Loucy (cell line): ENCODE data around the gene EXOC7.
A peak's percentile ranks its signal among the peaks of the same experiment; 100 is the strongest.

ENCODE experiments used
- H2AFZ ChIP-seq: fragments of 200-600 bp; sonication (generic); 2 replicates; pipeline ENCODE4 v1.6.0; 2016; ENCODE audit warnings: antibody characterized with exemption, mild to moderate bottlenecking, low read length, moderate library complexity
- H3F3A ChIP-seq: fragments of 200-600 bp; 2 replicates; pipeline ENCODE4 v1.6.0; 2016; ENCODE audit warnings: antibody characterized with exemption, low read depth, mild to moderate bottlenecking
- H3K27me3 ChIP-seq: fragments of 200-600 bp; sonication (generic); 2 replicates; pipeline ENCODE4 v1.6.1; 2014; ENCODE audit warnings: low read length, mild to moderate bottlenecking; ENCODE audit not compliant: insufficient read depth, poor library complexity, severe bottlenecking
- H3K36me3 ChIP-seq: fragments of 200-600 bp; sonication (generic); 2 replicates; pipeline ENCODE4 v1.6.1; 2016; ENCODE audit warnings: low read length; ENCODE audit not compliant: insufficient read depth
- H3K4me1 ChIP-seq: fragments of 200-600 bp; sonication (generic); 2 replicates; pipeline ENCODE4 v1.5.1; 2014; ENCODE audit warnings: low read length, mild to moderate bottlenecking; ENCODE audit not compliant: insufficient read depth, poor library complexity, severe bottlenecking
- H3K4me2 ChIP-seq: fragments of 200-600 bp; sonication (generic); 2 replicates; pipeline ENCODE4 v1.6.0; 2014; ENCODE audit warnings: antibody characterized with exemption, low read length, low read depth, mild to moderate bottlenecking; ENCODE audit not compliant: poor library complexity, severe bottlenecking
- H3K4me3 ChIP-seq: fragments of 200-600 bp; sonication (generic); 2 replicates; pipeline ENCODE4 v1.5.1; 2014; ENCODE audit warnings: low read length, mild to moderate bottlenecking, mixed read lengths; ENCODE audit not compliant: poor library complexity, severe bottlenecking
- H3K79me2 ChIP-seq: fragments of 200-600 bp; sonication (generic); 2 replicates; pipeline ENCODE4 v1.6.1; 2014; ENCODE audit warnings: low read length; ENCODE audit not compliant: insufficient read depth
- H3K9ac ChIP-seq: fragments of 200-600 bp; sonication (generic); 2 replicates; pipeline ENCODE4 v1.6.0; 2014; ENCODE audit warnings: mild to moderate bottlenecking, low read depth, low read length, moderate library complexity; ENCODE audit not compliant: poor library complexity, severe bottlenecking
- H3K9me2 ChIP-seq: fragments of 200-600 bp; sonication (generic); replicated peaks from 2 replicates; pipeline ENCODE4 v1.6.1; 2016; ENCODE audit warnings: low read depth, low read length, mixed read lengths
- H3K9me3 ChIP-seq: fragments of 200-600 bp; sonication (generic); 2 replicates; pipeline ENCODE4 v1.6.1; 2014; ENCODE audit warnings: mild to moderate bottlenecking, antibody characterized with exemption, low read length, low read depth; ENCODE audit not compliant: insufficient read depth
- H4K20me1 ChIP-seq: fragments of 200-600 bp; sonication (generic); 2 replicates; pipeline ENCODE4 v1.6.0; 2014; ENCODE audit warnings: antibody characterized with exemption, low read length, mild to moderate bottlenecking; ENCODE audit not compliant: insufficient read depth, poor library complexity, severe bottlenecking
- CTCF ChIP-seq: fragments of 200-600 bp; sonication (generic); conservative IDR thresholded peaks from 2 replicates; pipeline ENCODE4 v1.5.1; 2014; ENCODE audit warnings: mild to moderate bottlenecking, antibody characterized with exemption, low read length
- EZH2phosphoT487 ChIP-seq: fragments of 200-600 bp; IDR thresholded peaks from 2 replicates; pipeline ENCODE4 v1.6.1; 2018; ENCODE audit warnings: antibody characterized with exemption, mild to moderate bottlenecking, moderate library complexity, borderline replicate concordance

EXOC7 gene

GRCh38 chr17:76089680-76090516, 13.7 kb downstream of the EXOC7 start:
- H3K4me3 ChIP-seq, result no peak overlapping the region
- H3K9ac ChIP-seq, result no peak overlapping the region
- H3F3A ChIP-seq, result no peaks in the 10 kb centered on the region
- peaks cover 65% of the 10 kb centered on the region; the same call in 1 of the 2 replicates for H3K36me3 ChIP-seq
- H3K4me2 ChIP-seq, result no peak overlapping the region
- no peak overlapping the region for H2AFZ ChIP-seq
- no peaks in the 10 kb centered on the region for H3K9me2 ChIP-seq
- no peaks in the 10 kb centered on the region for H3K27me3 ChIP-seq
- no peak for TF ChIP-seq EZH2phosphoT487
- TF ChIP-seq CTCF, result no peak
- no peaks in the 10 kb centered on the region for H3K9me3 ChIP-seq
- H4K20me1 ChIP-seq, result no peaks in the 10 kb centered on the region
- H3K4me1 ChIP-seq, result no peaks in the 10 kb centered on the region
- no peaks in the 10 kb centered on the region for H3K79me2 ChIP-seq

GRCh38 chr17:76088868-76089576, 14.6 kb downstream of the EXOC7 start:
- Histone ChIP-seq H3K4me1 (no peaks in the 10 kb centered on the region), H3K9me2 (no peaks in the 10 kb centered on the region), H3K79me2 (no peaks in the 10 kb centered on the region), H3K4me2 (no peak overlapping the region), H3F3A (no peaks in the 10 kb centered on the region), H3K27me3 (no peaks in the 10 kb centered on the region), H2AFZ (no peak overlapping the region), H3K36me3 (peaks cover 69% of the 10 kb centered on the region; the same call in 1 of the 2 replicates), H3K4me3 (no peak overlapping the region), H4K20me1 (no peaks in the 10 kb centered on the region), H3K9me3 (no peaks in the 10 kb centered on the region), H3K9ac (no peak overlapping the region)
- no peak for TF ChIP-seq CTCF
- no peak for TF ChIP-seq EZH2phosphoT487

- H3K9ac ChIP-seq, result no peak overlapping the region
- H3K9me2 ChIP-seq, result no peaks in the 10 kb centered on the region
- no peaks in the 10 kb centered on the region for H3K9me3 ChIP-seq
- H4K20me1 ChIP-seq, result no peaks in the 10 kb centered on the region
- H3K4me2 ChIP-seq, result no peak overlapping the region
- H3F3A ChIP-seq, result no peaks in the 10 kb centered on the region
- H3K79me2 ChIP-seq, result no peaks in the 10 kb centered on the region
- TF ChIP-seq CTCF (peak; percentile 29; the same call in 1 of the 2 replicates), EZH2phosphoT487 (no peak)
- no peak overlapping the region for H3K4me3 ChIP-seq
- H3K4me1 ChIP-seq, result no peaks in the 10 kb centered on the region
- H2AFZ ChIP-seq, result no peak overlapping the region
- peaks cover 73% of the 10 kb centered on the region; the same call in 1 of the 2 replicates for H3K36me3 ChIP-seq
- H3K27me3 ChIP-seq, result no peaks in the 10 kb centered on the region
Observed at GRCh38 chr17:76088041-76088867, 15.3 kb downstream of the EXOC7 start.
